GM12891 (cell line): ENCODE results near the gene ZBTB20.

Source experiments
- DNase-seq: peaks from one replicate; pipeline ENCODE4 v3.0.0; 2011; ENCODE audit warnings: low spot score; ENCODE audit not compliant: insufficient read length
- FAIRE-seq: peaks from 2 replicates; lab custom pipeline; 2011; peaks lifted over from hg19 to GRCh38; lab: Jason Lieb, UNC
- PAX5 ChIP-seq: IDR thresholded peaks from 2 replicates; pipeline ENCODE4 v1.6.1; 2011; ENCODE audit warnings: low read length, moderate library complexity, mild to moderate bottlenecking; ENCODE audit not compliant: insufficient read depth, severe bottlenecking
- POLR2A ChIP-seq: IDR thresholded peaks from 2 replicates; pipeline ENCODE4 v1.6.1; 2011; ENCODE audit warnings: low read depth, low read length, control low read depth
- POLR2AphosphoS5 ChIP-seq: IDR thresholded peaks from 2 replicates; pipeline ENCODE4 v1.6.1; 2011; ENCODE audit warnings: low read depth, low read length, control low read depth
- POU2F2 ChIP-seq: IDR thresholded peaks from 2 replicates; pipeline ENCODE4 v1.6.1; 2011; ENCODE audit warnings: low read depth, mild to moderate bottlenecking, control low read depth, low read length, moderate library complexity
- SPI1 ChIP-seq: IDR thresholded peaks from 2 replicates; pipeline ENCODE4 v1.6.1; 2011; ENCODE audit warnings: low read depth, low read length, control low read depth
- TAF1 ChIP-seq: IDR thresholded peaks from 2 replicates; pipeline ENCODE4 v1.6.1; 2011; ENCODE audit warnings: low read depth, low read length, control low read depth

Gene ZBTB20

DNA sequence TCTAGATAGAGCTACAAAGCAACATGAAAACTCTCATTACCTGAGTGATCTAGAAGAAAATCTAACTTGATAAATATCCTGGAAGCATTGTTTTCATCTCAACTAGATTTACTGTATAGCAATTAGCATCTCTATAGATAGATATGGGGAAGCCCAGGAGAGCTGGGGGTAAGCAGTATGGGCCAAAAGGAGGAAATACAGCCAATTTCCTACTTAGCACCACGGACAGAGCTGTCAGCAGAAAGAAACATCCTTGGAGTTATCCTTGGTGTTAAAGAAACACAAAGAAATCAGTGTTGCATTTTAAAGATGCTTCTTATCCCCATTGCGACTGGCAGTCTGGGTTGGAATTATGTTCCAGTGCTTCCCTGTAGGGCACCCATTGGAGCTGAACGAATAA, 727.0 kb downstream of the ZBTB20 start:
- FAIRE-seq (no peak), DNase-seq (no peak)
- TF ChIP-seq POLR2A (no peak), POU2F2 (no peak), PAX5 (no peak), TAF1 (no peak), SPI1 (no peak), POLR2AphosphoS5 (no peak)

DNA sequence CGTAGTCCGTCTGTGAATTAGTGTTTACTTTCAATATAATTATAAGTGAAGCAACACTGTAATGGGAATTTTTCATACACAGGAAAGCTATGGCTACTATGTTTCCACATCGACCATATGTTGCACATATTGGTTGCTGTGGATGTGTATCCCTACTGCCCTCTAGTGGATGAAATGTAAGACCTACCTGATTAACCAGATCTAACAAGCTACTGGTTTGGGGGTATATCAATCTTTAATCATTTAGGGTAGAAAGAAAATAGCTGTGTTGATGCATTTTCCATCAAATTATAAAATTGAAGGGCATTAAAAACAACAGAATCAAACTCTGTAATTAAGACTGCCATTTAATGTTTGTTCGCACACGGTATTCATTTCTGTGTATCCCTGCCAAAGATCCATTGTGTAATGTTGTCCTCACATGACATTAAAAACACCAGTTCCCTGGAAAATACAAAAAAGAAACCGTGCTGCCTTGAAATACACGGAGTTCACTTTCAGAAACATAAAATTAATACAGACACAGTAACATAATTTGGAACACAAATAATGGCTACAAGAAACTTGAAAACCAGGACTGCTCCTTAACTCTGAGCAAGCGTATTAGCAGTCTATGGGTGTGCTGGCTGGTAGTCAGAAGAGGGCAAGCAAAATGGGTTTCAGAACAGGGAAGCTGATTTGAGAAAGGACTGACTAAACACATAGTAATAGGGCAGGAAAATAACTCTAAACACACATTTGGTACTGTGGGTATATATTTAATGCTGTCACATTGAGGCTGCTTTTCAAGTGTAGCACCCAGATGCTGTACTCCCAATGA, 728.2 kb downstream of the ZBTB20 start:
- no peak for TF ChIP-seq POLR2A
- TF ChIP-seq SPI1 = no peak
- TF ChIP-seq POU2F2 = no peak
- TF ChIP-seq TAF1 = no peak
- no peak for TF ChIP-seq POLR2AphosphoS5
- no peak for TF ChIP-seq PAX5
- FAIRE-seq (peak; percentile 95), DNase-seq (no peak)

DNA sequence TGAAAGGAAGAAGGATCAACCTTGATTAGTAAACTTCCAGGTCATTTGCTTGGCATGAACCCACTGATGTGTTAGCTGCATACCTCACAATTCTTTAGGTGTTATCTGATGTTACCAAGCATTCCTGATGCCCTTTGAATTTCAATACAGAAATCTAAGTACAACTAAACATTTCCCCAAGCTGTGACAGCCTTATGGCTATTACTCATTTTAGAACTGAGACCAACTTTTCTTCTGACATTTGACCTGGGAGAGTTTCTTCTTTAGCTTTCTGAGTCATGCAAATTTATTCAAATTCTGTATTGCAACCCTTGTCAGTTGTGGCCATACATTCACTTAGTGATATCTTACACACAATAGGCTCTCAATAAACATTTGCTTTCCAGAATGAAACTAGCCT, 729.0 kb downstream of the ZBTB20 start:
- TF ChIP-seq POLR2A = no peak
- peak; percentile 70 for FAIRE-seq
- no peak for DNase-seq

DNA sequence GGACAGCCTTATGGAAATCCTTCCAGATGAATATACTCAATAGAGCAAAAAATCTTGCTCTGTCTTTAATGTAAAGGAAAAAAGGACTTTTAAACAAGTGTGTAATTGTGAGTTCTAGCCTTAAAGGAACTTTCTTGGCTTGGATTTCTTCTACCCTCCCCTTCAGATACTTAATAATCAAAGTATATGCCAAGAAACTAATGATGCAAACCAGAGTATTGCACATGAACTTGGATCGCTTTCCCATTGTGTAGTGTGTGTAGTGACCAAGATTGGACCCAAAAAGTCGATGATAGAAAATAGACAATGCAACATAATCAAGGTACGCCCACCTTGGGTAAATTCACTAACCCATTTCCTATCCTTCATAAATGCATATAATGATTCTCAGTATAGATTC, 729.4 kb downstream of the ZBTB20 start:
- TF ChIP-seq PAX5 = no peak
- TF ChIP-seq SPI1 = no peak
- TF ChIP-seq POLR2A = no peak
- TF ChIP-seq TAF1 = no peak
- no peak for TF ChIP-seq POLR2AphosphoS5
- TF ChIP-seq POU2F2 = no peak
- DNase-seq (no peak), FAIRE-seq (no peak)

DNA sequence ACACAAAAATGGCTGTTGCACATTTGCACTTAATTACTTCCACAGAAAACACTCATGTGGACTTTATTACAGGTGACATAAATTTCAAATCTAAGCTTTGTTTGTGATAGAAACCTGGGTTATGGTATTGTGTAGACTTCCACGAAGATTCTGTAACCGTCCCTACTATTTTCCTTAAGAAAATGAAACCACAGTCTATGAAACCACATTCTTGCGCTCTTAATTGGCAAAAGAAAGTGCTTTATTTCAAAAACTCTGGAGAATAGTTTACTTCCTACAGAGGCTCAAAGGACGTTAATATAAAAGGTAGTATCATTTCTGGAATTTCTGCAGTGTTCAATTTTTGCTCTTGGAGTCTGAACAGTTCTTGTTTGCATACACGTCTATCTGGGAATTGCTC, 729.8 kb downstream of the ZBTB20 start:
- FAIRE-seq = no peak
- TF ChIP-seq POU2F2 (no peak), TAF1 (no peak), POLR2A (no peak), PAX5 (no peak), POLR2AphosphoS5 (no peak), SPI1 (no peak)
- DNase-seq = no peak

DNA sequence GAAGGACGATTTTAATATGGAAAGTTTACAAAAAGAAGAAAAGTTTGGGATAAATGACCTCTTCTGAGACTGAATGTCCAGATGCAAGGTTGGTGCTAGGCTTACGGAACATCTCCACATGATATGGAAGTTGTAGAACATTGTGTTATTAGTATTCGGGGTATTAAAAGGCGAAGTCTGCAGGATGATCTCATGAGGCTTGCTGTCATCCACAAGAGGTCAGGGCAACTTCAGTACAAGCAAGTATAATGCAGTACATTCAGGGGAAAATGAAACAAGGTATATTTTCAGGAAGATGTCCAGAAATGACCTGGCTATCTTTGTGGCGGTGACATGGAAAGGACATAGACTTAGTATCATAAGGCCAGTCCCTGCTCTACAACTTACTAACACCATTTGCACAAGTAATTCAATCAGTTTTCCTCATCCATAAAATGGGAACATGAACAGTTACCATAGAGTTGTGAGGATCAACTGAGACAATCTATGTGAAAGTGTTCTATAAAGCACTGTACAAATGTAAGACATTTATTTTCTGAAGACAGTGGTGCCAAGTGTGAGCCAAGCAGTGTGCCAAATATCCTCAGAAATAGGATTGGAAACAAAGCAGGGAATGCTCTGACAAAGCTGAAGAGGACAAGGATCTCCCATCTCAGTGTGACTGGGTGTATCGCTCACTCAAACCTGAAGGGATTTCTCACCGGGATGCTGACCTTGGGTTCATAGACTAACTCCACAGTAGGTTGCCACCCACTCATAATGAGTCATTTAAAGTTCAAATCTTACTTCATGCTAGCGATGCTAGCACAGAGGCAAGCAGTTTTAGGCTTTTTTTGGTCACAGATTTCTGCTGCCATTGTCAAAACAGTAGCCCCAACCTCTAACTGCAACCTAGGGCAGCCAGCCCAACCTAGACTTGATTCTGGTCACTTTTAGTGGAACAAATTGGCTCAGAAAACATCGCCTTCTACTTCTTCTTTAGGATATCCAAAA, 735.0 kb downstream of the ZBTB20 start:
- TF ChIP-seq SPI1 (no peak), TAF1 (0 out of 2 replicates have a peak, but pooled peaks have one; percentile 39)
- DNase-seq (no peak), FAIRE-seq (peak; percentile 81)

DNA sequence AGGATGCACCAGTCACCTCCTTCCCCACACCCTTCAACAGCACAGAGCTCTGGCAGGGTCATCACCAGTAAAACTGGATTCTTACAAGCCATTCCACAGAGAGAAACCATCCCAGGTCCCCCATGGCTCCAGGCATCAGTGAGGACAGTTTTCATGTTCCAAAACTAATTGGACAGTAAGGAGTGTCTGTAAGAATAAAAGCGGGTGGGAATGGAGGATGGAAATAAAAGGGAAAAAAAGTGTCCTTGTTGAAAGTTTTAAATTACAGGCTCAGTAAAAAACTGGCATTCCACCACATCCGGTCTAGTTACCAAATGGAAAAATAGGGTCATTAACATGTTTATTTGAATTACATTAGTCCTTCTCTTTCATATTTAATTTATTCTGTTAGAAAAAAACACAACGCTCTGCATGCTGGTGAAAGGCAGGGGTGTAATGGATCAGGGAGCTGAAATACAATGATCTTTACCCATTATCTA, 735.9 kb downstream of the ZBTB20 start:
- FAIRE-seq (no peak), DNase-seq (no peak)
- no peak for TF ChIP-seq PAX5
- no peak for TF ChIP-seq SPI1
- no peak for TF ChIP-seq POU2F2
- no peak for TF ChIP-seq TAF1
- TF ChIP-seq POLR2AphosphoS5 = no peak
- TF ChIP-seq POLR2A = no peak

DNA sequence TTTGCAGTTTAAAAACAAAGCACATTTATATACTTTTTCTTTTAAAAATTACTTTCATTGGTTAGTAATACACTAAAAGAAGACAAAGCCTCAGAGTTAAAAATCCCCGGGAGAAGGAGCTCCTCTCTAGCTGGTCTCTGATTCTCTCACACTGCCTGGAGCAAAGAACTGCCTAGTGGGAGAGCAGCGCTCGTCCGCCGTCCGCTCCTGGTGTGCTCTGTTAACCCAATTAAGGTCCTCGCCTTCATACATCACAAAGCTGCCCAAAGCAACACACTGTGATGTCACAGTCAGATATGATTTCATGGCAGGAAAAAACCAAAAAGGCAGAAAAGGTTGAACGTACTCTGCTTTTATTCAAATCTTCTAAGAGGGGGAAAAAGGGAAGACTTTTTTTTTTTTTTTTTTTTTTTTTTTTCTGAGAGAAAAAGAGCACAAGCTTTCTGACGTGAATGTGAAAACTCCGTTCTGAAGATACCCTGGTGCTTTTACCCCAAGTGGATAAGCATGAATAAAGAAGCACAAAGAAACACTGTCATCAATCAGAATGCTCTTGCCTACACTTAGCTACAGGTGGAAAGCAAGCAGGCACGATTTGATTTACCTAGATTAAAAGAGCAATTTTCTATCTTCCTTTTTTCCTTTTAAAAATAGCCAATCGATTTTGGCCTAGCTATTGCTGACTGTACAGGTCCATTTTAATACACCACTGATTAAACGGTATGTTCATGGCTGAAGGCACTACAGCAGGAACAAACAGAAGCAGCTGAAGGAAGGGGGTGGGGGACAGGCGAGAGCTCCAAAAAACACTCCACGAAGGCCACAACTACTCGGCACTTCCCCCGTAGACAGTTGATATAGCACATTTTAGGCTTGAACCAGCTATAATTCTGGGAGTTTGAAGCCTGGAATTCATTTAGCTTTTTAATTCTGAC, 738.1 kb downstream of the ZBTB20 start:
- no peak for DNase-seq
- FAIRE-seq = no peak
- TF ChIP-seq PAX5 (no peak), POU2F2 (no peak), POLR2A (no peak), POLR2AphosphoS5 (no peak), TAF1 (no peak), SPI1 (no peak)
